GM18499 (cell line): Measurements from ENCODE around the gene DROSHA.
"Not testable (repeated sequence)": the region's sequence is repeated elsewhere in the genome, so short reads cannot be mapped to it uniquely, and the experiment has no call there.

Source experiments
- ATAC-seq: cut with Tn5 transposase; IDR thresholded peaks from one replicate; pipeline ENCODE4 v1.9.1; 2021; ENCODE audit warnings: moderate number of reproducible peaks; ENCODE audit not compliant: insufficient read depth, unreplicated experiment

DROSHA gene, protein sequence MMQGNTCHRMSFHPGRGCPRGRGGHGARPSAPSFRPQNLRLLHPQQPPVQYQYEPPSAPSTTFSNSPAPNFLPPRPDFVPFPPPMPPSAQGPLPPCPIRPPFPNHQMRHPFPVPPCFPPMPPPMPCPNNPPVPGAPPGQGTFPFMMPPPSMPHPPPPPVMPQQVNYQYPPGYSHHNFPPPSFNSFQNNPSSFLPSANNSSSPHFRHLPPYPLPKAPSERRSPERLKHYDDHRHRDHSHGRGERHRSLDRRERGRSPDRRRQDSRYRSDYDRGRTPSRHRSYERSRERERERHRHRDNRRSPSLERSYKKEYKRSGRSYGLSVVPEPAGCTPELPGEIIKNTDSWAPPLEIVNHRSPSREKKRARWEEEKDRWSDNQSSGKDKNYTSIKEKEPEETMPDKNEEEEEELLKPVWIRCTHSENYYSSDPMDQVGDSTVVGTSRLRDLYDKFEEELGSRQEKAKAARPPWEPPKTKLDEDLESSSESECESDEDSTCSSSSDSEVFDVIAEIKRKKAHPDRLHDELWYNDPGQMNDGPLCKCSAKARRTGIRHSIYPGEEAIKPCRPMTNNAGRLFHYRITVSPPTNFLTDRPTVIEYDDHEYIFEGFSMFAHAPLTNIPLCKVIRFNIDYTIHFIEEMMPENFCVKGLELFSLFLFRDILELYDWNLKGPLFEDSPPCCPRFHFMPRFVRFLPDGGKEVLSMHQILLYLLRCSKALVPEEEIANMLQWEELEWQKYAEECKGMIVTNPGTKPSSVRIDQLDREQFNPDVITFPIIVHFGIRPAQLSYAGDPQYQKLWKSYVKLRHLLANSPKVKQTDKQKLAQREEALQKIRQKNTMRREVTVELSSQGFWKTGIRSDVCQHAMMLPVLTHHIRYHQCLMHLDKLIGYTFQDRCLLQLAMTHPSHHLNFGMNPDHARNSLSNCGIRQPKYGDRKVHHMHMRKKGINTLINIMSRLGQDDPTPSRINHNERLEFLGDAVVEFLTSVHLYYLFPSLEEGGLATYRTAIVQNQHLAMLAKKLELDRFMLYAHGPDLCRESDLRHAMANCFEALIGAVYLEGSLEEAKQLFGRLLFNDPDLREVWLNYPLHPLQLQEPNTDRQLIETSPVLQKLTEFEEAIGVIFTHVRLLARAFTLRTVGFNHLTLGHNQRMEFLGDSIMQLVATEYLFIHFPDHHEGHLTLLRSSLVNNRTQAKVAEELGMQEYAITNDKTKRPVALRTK (N-terminal part only)

DNA sequence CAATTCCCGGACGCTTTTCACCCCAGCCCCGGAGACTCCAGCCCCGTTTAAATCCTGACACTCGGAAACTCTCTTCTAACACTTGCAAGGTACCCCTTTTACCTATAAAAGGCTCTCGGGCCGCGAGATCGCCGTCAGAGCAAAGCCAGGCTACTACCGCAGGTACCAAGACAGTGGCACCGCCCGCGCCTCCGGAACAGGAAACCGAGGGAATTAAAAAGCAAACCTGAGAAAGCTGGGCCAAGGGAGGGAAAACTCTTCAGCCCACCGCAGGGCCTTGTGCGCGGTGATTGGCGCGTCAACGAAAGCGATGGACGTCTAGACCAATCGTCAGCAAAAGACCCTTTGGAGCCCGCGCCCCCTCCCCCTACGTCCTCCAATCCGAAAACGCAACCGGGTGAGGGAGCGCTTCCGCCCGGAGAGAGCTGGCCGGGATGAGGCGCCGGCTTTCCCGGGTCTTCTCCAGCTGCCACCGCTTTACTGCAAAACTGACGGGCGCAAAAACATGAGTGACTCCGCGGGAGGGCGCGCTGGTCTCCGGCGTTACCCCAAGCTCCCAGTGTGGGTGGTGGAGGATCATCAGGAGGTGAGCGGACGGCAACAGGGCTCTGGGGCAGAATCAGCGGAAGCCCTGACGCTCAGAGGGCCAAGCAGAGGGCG is at the start of gene DROSHA, which contains the start of gene C5orf22:
Gene DROSHA, minus strand, starts transcription at position 206 of the 660 bp plus-strand sequence. CDS start 3,034 bp downstream, outside the sequence.
Gene C5orf22, plus strand, starts transcription at position 414 of the 660 bp plus-strand sequence. Its CDS starts 92 bp downstream, at position 506.
- peak; percentile 90 for ATAC-seq

DNA sequence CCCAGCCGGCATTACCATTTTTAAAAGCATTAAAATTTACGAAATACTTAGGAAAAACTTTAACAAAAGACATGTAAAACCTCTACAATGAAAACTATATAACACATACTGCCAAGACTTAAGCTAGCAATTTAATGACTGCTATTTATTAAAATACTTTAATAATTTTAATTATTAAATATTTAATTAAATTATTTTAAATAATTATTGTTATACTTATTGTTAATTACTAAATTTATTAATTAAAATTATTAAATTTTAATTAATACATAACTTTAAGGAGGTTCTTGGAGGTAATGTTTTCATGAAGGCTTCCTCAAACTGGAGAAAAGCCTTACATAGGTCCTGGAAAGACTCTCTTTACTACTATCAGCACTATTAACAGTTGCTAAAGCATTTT is 47.7 kb upstream of the DROSHA start:
- no peak for ATAC-seq

DNA sequence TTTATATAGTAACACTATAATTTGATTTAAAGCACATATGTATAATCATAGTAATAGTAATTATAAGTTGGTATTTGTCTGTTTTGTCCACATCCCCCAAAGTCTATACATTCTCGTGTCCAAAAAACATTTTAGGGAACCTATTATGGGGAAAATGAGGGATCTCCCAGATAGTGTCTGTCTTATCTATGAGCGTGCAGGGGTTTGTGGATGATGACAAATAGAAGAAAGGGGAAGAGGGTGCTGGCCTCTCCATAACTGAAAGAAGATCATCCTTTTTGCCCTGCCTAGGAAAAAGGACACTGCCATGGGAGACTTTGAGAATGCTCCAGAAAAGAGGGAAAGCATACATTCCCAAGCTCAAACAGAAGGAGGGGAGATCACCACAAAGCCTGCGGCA is 45.5 kb upstream of the DROSHA start:
- ATAC-seq: no peak

DNA sequence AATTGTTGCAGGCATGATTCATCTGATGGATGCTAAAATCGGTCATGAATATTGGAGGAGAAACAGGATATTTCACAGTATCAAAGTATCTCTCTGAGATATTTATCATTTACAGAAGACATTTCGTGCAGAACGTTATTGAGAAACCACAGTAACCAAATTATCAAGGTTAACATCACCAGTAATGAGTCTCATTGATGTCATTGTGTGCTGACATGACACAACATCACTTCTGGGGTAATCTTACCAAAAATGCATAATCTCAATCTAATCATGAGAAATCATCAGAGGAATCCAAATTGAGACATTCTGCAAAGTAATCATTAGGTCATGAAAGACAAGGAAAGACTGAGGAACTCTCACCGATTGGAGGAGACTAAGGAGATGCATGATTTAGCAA is 42.9 kb upstream of the DROSHA start:
- no peak for ATAC-seq

DNA sequence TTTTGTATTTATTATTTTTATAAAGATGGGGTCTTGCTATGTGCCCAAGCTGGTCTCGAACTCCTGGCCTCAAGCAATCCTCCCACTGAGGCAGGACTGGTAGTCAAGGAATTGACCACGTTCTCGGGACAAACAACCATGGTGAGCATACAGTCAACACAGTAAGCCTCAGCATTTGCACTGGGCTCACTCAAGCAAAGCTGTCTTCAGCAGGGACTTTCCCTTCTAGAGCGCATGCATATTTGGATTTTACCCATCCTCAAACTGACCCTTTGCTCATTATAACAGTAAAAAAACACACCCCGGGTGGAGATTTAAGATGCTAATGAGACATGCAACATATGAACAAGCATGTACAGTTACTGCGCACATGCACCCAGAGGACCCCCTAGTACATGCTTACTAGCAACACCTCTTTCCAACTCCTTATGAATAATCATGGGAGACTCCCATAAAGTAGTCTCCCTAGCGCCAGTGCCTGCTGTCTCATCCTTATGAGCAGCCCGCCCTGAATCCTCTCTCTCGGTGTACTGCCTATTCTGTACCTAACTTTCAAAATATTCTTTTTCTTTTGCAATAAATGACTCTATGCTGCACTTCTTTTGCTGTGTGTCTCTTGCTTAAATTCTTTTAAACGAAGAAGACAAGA is 41.7 kb upstream of the DROSHA start:
- peak; percentile 68 for ATAC-seq

DNA sequence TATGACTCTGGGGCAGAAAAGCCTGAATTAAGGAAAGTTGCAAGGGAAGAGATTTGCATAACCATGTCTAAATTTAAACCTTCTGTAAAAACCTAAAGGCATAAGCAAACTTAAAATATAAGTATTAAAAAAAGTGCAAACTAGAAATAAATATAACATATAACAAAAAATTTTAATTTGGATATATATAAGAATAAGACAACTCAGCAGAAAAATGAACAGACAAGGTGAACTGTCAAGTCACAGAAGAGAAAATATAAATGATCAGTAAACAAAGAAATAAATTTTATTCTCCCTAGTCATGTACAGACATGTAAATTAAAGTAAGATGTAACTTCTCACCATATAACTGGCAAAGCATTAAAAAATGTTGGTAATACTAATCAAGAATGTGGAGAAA is 37.2 kb upstream of the DROSHA start:
- ATAC-seq: no peak

DNA sequence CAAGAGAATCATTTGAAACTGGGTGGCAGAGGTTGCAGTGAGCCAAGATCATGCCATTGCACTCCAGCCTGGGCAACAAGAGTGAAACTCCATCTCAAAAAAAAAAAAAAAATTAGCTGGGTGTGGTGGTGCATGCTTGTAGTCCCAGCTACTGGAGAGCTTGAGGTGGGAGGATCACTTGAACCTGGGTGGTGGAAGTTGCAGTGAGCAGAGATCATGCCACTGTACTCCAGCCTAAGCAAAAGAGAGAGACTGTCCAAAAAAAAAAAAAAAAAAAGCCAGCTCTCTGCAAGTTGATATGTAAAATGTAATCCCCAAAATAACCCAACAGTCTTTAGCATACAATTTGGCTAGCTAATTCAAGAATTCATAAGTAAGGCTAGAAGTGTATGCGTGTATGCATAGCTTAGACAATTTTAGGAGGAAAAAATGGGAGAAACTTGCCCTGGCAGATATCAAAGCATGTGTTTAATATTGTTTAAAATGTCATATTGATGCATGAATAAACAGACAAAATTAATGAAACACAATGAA is 36.5 kb upstream of the DROSHA start:
- no peak for ATAC-seq

DNA sequence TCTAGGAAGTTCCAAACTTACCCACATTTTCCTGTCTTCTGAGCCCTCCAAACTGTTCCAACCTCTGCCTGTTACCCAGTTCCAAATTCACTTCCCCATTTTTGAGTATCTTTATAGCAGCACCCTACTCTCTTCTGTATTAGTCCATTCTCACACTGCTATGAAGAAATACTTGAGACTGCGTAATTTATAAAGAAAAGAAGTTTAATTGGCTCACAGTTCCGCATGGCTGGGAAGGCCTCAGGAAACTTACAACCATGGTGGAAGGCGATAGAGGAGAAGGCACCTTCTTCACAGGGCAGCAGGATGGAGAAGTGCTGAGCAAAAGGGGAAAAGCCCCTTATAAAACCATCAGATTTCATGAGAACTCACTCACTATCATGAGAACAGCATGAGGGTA is 34.5 kb upstream of the DROSHA start:
- ATAC-seq: not testable (repeated sequence)

DNA sequence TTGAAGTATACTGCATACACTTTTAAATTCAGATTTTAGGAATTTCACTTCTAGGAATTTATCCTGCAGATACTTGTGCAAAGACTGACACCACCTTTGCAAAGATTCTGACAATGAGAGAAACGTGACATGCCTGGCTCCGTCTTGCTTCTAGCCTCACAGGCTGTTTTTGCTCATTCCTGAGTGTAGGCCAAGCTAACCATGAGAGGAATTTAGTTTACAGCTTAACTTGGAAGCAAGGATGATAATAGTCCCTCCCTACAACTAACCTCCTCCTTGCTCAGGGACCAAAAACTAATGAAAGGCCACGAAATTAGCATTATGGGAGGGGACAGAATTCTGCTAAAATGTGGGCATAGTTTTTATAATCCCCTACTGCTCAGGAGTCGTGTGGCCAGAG is 31.3 kb upstream of the DROSHA start:
- ATAC-seq: no peak

DNA sequence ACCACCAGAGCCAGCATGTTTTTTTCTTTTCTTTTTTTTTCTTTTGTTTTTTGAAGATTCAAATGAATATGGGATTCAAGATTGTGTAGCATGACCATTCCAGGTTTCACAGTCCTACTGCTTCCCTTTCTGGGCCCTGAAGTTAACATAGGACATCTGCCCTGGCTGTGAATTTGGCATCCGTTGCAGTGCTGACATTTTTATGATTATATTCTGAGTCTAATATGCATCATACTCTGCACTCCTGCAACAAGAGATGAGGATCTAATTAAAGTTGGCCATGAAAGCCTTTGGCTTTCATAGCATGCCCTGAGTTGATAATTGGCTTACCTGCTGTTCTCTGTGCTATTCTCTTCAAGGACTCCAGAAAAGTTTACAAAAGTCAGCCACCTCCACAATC is 30.1 kb upstream of the DROSHA start:
- ATAC-seq: no peak

DNA sequence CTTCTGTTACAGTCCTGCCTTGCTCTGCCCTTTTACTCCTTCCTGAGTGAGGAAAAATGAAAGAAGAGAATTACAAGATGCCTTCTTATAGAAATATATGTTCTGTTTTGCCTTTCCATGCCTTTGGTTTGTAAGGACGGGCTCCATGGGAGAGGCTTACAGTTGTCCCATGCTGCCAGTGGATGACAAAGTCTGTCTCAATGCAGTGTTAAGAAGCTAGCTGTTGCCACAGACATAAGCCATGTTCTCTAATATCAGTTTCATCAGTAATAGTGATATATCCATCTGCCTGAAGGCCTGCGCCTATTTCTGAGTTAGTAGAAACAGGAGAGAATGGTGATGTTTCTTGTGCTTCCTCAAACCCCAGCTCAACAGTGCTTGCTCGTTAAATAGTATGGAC is 28.0 kb upstream of the DROSHA start:
- ATAC-seq: no peak

DNA sequence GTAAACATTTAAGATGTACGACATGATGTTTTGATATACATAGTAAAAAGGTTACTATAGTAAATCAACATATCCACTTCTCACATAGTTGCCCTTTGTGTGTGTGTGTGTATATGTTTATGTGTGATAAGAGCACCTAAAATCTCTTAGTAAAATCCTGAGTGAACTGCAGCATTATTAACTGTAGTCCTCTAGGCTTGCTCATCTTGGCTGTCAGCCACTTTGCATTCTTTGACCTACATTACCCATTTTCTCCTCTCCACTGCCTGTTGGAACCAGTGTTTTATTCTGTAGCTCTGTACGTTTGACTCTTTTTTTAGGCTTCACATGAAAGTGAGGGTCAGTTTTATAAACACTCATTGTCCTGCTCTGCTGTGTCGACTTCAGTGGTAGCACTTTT is 24.6 kb upstream of the DROSHA start:
- ATAC-seq: no peak

DNA sequence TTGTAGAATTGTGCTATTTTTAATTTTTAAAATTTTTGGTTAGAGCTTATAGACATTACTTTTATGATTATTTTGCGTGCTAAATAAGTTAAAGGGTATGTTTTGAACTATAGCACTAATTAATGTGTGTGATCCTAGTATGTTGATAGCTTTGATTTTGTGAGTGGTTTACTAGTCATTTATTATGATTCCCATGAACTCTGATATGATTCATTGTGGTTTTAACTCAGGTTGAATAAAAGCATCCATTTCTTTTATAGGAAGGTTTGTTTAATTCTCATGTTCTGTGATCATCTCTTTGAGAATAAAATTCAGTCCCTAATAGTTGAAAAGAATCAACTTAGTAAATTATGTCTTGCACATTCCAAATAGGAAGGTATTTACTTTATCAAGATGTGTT is 22.7 kb upstream of the DROSHA start:
- ATAC-seq: no peak

DNA sequence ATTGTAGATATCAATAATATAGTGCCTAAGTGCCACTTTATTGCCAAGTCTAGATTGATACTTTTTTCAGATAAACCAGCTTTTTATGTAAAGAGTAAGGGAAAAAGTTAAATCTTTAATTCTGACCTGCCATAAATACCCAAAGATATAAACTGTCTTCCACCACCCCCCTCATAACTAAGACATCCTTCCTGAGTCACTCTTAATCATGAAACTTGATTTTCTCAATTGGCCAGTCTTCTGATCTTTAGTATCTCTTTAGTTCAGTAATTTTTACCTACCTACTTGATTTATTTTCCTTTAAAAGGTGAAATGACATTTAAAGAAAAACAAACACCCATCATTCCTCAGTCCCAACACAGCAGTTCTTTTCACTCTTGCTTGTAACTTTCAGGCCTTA is 22.0 kb upstream of the DROSHA start:
- ATAC-seq: no peak

DNA sequence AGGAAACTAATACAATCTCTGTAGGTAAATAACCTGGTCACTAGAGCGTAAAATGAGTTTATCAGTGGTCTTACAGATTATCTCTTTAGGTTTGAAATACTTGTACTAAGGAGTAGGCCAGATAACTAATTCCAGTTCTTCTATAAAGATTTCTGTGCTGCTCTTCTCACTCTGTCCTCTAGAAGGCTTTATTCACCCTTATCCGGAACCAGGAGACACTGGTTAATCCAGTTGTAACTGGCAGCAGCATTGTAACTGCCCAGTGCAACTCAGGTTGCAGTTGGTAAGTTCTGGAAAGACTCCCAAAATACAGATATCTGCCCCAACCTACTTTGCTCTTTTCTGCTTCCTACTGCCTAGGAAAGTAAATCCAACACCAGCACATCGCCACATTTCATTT is 20.0 kb upstream of the DROSHA start:
- ATAC-seq: no peak

DNA sequence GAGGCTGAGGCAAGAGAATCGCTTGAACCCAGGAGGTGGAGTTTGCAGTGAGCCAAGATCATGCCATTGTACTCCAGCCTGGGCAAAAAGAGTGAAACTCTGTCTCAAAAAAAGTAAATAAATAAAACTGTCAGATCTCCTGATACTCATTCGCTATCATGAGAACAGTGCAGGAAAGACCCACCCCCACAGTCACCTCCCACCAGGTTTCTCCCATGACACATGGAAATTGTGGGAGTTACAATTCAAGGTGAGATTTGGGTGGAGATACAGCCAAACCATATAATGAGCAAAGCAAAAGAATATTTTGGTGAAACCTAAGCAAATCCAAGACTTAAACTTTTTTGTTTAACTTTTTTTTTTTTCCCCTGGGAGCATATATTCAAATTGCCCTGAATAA is 17.2 kb upstream of the DROSHA start:
- not testable (repeated sequence) for ATAC-seq

DNA sequence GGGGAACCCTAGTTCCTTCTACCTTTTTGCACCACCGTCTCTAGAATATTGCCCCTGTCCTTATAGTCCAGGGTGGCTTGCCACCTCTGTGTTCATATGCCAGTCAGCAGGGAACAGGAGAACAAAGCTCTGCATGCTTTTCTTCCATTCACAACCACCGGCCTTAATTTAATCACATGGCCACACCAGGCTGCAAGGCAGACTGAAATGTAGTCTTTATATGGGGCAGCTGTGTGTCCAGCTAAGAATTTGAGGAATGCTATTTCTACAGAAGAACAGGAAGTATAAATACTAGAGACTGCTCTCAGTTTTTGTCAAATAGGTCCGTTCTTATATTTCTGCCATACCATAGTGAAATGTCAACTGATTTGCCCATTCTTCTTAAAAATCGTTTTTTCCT is 6.0 kb upstream of the DROSHA start:
- ATAC-seq: no peak

DNA sequence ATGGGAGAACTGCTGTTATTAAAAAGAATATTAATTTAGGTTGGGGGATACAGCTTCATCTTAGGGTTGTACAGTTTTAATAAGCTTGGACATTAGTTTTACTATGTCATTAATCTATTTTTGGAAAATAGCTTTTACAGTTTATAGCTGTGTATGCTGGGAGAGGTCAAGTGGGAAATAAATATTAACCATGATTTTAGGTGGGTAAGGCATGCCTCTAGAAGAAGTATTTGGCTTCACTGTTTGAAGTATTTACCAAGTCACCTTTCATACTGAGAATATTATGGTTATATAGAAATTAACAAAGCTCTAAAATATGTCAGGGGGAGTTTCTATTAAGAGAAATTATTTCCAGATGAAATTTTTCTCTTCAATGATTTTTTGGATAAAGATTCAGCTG is 5.5 kb upstream of the DROSHA start:
- ATAC-seq: no peak

DNA sequence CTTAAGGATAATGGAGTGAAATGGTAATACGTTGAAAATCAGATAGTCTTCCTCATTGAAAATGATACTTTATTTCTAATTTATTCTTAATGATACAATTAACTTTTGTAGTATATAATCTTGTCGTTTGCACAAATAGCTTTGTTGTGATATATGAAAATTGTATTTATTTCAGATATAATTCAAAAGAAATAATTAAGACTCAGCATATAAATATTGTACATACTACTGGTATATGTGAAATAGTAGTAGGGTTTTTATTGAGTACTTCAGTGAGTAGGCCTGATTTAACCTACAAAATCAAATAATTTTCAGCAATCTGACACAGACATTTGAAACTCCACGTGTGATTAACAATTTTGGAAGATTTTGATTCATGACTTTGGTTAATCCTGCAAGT is 5.0 kb upstream of the DROSHA start:
- no peak for ATAC-seq
